Cardiac fibroblast (primary cell): Measurements from ENCODE around the gene HAX1.
"Not testable (repeated sequence)": the region's sequence is repeated elsewhere in the genome, so short reads cannot be mapped to it uniquely, and the experiment has no call there.

Source experiments
- DNase-seq, 2 donors: peaks; one replicate each; pipeline versions ENCODE4 v3.0.0 to v3.0.0-alpha.2; 2010; ENCODE audit warnings: low read depth in 2 of 2
- H3K4me3 ChIP-seq, 2 donors: replicated peaks in 1 of 2; 1 replicate in 1 of 2; 2 replicates in 1 of 2; pipeline ENCODE4 v1.5.1; 2011; ENCODE audit warnings: low read depth in 2 of 2, low read length in 2 of 2, mild to moderate bottlenecking in 2 of 2, moderate library complexity in 1 of 2
- TF ChIP-seq, protein P1 (sequence below): IDR thresholded peaks from one replicate; pipeline ENCODE4 v1.5.1; 2011; ENCODE audit warnings: low read depth, mild to moderate bottlenecking, low read length, inconsistent platforms

HAX1 gene

DNA sequence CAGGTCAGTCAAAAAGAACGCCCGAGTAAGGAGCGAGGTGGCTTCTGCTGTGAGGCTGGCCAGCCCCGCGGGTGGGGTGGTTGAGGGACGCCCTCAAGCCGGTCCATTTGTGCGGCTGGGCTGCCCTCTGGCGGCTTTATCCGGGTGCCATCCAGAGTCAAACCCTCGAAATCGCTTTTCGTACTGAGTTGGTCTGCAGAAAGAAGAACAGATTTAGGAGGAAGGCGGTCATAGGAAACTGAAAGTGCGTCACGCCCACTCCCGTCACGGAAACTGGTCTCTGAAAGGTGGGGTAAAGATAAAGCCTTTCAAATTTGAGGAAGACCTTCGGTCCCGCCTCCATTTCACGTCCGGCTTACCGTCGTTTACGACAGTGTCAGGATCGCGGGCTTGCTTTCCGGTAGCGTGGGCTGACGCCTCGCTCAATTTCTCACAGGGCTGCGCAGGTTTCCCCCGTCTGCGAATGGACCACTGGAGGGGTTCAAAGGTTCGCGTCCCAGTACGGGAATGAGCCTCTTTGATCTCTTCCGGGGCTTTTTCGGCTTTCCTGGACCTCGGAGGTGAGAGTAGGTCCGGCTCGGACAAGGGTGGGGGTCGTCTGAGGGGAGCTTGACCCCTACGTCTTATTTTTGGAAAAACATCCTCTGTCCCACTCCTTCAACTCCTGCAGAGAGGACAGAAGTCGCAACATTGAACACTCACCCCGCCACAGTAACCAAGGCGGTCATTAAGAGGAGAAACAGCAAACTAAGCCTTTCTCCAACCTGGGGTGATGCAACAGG, at the start of gene HAX1:
HAX1 (plus strand) TSS at position 413 of the 782 bp plus-strand sequence; CDS start at position 508, 95 bp downstream.
- peak within 1 kb of the TSS; percentile 88 to 95 for H3K4me3 ChIP-seq
- DNase-seq = peak; percentile 97
- TF ChIP-seq, protein P1, sequence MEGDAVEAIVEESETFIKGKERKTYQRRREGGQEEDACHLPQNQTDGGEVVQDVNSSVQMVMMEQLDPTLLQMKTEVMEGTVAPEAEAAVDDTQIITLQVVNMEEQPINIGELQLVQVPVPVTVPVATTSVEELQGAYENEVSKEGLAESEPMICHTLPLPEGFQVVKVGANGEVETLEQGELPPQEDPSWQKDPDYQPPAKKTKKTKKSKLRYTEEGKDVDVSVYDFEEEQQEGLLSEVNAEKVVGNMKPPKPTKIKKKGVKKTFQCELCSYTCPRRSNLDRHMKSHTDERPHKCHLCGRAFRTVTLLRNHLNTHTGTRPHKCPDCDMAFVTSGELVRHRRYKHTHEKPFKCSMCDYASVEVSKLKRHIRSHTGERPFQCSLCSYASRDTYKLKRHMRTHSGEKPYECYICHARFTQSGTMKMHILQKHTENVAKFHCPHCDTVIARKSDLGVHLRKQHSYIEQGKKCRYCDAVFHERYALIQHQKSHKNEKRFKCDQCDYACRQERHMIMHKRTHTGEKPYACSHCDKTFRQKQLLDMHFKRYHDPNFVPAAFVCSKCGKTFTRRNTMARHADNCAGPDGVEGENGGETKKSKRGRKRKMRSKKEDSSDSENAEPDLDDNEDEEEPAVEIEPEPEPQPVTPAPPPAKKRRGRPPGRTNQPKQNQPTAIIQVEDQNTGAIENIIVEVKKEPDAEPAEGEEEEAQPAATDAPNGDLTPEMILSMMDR = peak; percentile 80

DNA sequence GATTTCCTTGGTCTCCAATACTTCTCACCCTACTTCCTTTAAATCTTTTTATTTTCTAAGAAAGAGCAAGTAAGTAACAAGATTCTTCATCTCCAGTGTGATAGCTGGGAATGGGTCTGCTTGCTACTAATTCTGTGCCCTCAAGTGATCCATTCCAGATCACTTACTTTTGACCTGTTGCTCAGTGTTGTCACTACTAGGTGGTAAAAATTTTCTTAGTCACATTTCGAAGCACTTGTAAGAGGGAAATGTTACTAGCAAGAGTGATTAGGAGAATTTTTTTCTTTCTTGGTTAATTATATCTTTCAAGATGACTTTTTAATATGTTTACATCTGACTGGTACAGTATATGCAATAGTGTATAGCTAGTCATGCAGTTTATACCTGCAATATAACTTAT, 49.5 kb upstream of the HAX1 start:
- no peak overlapping the region for H3K4me3 ChIP-seq
- TF ChIP-seq, protein P1 = no peak
- no peak for DNase-seq

DNA sequence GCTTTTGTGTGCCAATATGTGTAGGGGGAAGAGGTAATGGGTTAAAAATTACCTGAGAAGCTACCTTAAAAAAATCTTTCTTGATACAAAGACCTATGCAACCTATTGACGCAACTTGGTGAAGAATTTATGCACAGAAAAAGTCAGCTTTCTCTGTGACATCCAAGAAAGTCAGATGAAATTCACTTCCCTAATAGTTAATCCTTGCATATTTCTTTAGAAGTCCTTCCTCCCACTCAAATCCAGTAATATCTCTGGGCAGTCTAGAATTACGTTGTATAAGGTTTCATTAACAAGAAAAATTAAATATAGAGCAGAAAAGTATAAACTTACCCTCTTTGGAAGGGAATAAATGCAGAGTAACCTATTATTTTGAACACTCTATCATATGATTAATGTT, 48.8 kb upstream of the HAX1 start:
- TF ChIP-seq, protein P1 = no peak
- H3K4me3 ChIP-seq = no peak overlapping the region

DNA sequence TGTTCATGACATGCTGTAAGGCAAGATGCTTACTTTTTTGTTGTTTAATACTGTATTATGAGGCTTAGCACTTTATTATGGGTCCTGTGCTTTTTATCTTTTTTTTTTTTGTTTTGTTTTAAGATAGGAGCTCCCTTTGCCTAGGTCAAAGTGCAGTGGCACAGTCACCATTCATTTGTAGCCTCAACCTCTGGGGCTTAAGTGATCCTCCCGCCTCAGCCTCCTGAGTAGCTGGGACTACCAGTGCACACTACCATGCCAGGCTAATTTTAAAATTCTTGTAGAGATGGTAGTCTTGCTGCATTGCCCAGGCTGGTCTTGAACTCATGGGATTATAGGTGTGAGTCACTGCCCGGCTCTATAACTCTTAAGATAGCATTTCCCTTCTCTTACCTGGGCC, 47.1 kb upstream of the HAX1 start:
- no peak overlapping the region for H3K4me3 ChIP-seq

More for the DNA sequence above, 48.8 kb upstream of the HAX1 start:
- no peak for DNase-seq

DNA sequence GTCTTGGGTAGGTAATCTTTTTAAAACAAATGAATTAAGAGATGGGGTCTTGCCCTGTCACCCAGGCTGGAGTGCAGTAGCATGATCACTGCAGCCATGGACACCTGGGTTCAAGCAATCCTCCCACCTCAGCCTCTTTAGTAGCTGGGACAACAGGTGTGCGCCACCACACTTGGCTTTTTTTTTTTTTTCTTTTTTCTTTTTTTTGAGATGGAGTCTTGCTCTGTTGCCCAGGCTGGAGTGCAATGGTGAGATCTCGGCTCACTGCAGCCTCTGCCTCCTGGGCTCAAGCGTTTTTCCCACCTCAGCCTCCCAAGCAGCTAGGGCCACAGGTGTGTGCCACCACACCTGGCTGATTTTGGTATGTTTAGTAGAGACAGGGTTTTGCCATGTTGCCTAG, 41.3 kb upstream of the HAX1 start:
- not testable (repeated sequence) for DNase-seq, H3K4me3 ChIP-seq

More for the DNA sequence above, 47.1 kb upstream of the HAX1 start:
- TF ChIP-seq, protein P1 = no peak
- no peak for DNase-seq

DNA sequence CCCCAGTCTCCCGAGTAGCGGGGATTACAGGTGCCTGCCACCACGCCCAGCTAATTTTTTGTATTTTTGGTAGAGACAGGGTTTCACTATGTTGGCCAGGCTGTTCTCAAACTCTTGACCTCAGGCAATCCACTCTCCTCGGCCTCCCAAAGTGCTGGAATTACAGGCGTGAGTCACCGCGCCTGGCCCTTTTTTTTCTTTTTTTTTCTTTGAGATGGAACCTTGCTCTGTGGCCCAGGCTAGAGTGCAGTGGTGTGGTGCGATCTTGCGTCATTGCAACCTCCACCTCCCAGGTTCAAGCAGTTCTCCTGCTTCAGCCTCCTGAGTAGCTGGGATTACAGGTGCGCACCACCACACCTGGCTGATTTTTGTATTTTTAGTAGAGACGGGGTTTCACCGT, 39.3 kb upstream of the HAX1 start:
- DNase-seq = not testable (repeated sequence)

DNA sequence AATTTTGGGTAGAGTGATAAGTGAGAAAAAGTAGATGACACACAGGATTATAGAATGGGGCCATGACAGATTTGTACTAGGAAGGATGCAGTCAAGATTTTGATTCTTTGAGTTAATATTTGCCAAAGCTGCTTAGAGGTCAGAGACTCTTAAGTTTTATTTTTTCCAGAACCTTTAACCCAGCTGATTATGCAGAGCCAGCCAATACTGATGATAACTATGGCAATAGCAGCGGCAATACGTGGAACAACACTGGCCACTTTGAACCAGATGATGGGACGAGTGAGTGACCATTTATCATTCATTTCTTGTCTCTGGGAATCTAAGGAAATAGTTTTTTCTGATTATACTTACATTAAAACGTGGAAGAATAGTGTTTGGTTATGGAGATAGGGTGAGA, 35.6 kb upstream of the HAX1 start:
- TF ChIP-seq, protein P1 = no peak
- DNase-seq = no peak
- H3K4me3 ChIP-seq = no peak overlapping the region

More for the DNA sequence above, 39.3 kb upstream of the HAX1 start:
- H3K4me3 ChIP-seq = not testable (repeated sequence)

DNA sequence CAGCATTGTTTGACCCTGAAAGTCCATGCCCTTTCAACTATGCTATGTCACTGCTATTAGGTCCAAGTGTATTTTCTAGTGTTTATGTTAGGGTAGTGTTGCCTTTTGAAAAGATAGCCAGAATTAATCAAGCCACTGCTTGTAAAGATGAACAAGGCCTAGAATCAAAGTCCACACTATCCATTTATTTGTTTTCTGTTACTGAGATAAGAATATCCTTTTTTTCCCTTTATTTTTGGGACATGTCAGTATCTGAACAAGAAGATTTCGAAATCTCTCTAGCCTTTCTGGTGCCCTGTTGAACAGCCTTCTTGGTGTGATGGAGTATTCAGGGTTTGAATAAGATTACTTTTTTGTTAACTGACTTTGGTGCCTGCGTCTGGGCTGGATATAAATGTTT, 35.0 kb upstream of the HAX1 start:
- H3K4me3 ChIP-seq = no peak overlapping the region
- TF ChIP-seq, protein P1 = no peak
- DNase-seq = no peak
